GM15510 (cell line): Measurements from ENCODE around the gene PBX2.

Source experiments
- POLR2A ChIP-seq: IDR thresholded peaks from 3 replicates; pipeline ENCODE4 v1.6.1; 2011; ENCODE audit warnings: borderline replicate concordance; ENCODE audit not compliant: insufficient read length; ENCODE audit errors: extremely low read depth

The PBX2 gene

DNA sequence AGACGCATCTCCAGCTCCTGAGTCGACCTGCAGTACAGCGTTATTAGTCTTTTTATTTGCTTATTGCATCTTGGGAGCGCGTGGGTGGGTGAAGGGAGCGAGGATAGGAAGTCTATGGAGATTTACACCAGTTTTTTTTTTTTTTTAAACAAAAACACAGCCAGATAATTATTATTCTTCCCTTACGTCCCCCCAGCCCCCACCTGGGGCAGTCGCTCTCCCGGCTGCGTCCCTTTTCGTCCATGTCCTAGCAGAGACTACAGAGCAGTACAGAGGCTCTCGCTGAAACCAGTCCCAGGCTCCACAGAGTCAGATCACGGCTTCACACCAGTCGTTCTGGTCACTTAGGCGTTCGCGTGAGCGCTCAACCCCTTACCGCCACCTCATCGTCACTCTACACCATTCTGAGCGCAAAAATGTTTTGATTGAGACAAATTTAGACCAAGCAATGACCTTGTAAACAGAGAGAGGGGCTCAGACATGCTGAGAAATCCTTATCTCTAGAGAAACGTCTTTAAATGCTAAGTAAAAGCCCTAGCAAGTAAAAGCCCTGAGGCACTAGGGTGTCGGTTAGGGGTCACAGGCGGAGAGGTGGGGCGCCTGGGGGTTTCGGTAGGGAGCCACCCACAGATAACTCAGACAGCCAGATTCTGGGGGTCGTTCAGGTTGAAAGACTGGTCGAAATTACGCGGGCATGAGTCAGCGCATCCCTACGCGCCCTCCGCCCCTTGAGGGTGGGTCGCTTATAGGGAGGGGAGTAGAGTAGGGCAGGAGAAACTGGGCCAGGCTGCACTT, 37.0 kb downstream of the PBX2 start:
- no peak for TF ChIP-seq POLR2A

DNA sequence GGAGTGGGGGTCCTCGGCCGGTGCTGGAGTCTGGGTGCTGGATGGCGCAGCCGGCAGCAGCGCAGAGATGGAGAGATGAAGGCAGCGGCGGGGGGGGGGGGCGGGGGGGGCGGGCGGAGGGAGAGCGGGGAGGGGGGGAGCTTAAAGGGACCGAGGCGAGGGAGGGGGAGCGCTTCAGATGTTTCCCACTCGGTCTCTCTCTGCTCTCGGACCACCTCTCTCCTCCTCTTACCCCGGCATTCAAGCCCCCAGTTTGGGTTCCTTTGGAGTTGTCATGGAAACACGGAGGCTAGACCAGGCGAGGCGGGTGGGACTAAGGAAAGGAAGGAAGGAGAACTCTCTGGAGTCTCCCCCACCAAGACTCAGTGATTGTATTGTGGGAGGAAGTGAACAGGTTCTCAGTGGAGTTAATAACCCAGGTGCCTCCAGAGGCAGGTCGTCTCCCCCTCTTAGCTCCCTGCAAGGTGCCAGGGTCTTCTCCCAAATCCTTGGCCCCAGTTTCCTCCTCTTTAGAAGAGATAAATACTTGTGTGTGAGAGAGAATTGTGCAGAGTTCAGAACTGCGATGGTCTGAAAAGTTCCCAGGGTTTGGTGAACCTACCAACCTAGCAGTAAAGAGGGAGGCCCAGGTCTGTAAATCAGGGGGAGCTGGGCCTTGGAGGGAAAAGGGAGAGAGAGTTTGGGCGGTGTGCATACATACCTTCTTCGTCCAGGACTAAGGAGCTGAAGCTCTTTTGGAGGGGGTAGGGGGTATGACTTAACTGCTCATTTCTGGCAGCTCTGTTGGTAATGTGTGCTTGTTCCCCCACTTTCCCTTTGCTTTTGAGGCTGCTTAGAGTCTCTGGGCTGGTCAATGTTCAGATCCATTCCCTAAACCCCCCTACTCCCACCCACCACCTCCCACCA, 37.9 kb downstream of the PBX2 start, which contains the start of gene PRRT1:
TSS of gene PRRT1 (minus strand) at position 77 of the 906 bp plus-strand sequence. CDS start 112 bp downstream, outside the sequence.
- TF ChIP-seq POLR2A, result no peak

DNA sequence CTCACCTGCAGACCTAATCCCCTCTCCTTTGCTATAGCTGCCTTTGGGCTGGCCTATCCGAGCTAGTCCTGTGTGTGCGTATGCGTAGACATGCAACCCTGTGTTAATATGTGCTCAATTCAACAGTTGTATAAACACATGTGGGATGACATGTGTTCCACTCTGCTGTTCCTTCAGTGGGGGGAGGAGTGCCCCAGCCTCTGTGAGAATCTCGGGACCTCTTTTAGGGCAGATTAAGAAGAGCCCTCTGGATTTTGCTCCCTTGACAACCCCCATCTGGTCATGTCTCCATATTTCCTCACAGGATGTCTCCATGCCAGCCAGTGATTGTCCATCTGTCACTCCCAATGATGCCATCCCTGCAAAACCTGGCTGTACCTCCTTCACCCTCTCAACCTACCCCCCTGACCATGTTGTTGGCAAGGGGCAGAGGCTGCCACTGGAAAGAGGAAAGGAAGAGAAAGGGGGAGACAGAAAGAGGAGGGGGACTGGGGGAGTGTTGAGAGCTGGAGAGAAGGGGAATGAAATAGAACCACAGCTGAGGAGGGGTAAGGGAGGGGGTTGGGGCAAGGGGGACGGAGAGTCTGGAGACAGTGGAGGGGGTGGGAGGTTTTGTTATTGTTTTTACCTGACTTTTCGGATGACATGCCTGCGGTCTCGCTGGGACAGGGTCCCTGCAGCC, 38.7 kb downstream of the PBX2 start:
- no peak for TF ChIP-seq POLR2A

DNA sequence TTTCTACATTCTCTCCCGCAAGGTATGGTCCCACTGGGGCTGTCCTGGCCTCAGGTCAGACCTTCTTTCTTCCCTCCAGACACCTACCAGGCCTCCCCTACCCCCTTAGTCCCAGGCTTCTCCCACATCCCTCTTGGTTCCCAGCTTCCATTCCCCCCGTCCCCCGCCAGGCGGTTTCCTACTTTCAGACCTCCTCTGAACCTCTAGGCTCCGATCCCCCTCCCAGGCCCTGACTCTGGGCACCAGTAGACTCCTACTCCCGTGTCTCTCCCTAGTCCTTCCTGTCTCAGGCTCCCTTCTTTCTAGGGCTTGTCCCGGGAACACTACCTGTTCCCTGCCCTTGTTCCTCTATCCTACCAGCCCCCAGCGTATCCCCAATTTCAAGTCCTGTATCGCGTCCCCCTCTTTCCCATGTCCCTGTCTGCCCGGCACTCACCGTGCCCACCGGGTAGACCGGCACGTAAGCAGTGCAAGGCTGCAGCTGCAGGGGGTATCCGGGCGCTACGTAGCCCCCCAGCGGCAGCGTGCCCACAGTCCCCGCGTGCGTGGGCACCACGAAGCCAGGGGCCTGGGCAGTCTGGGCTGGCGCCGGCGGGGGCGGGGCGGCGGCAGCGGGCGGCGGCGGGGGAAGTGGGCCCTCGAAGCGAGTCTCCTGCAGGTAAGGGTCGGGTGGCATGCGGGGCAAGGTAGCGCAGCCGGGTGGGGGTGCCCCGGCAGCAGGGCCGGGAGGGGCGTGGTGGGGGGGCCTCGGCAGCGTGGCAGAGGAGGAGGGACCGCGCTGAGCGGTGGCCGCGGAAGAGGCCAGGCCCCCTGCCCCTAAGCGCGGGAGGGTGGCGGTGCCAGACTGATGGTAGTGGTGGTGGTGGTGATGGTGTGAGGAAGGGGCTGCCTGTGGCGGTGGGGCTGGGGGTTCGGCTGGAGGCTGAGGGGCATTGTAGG, 39.8 kb downstream of the PBX2 start:
- TF ChIP-seq POLR2A, result no peak

DNA sequence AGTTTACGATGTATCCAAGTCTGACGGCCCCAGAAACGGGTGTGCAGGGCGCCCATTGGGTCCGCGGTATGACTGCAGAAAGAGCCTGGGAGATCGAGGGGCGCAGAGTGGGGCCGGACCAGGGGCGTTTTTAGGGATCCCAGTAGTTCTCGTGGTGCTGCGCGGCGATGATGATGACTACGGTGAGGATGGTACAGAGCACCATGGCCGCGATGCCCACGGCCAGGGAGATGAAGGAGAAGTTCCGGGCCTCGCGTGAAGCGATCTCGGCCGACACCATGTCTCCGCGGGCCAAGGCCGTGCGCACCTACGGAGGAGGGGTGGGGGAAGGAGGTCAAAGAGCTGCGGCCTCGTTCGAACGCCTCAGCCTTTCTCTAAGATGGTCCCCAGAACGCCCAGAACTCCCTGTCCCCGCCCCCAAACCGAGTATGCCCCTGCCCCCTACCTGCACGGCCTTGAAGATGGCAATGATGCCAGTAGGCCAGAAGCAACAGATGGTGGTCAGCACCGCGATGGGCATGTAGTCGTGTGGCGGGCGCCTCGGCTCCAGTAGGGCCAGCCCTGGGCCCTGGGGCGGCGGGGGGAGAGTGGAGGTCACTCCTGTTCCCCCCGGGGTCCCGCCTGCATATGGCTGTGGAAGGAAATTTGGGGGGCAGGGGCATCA, 40.8 kb downstream of the PBX2 start:
- no peak for TF ChIP-seq POLR2A

DNA sequence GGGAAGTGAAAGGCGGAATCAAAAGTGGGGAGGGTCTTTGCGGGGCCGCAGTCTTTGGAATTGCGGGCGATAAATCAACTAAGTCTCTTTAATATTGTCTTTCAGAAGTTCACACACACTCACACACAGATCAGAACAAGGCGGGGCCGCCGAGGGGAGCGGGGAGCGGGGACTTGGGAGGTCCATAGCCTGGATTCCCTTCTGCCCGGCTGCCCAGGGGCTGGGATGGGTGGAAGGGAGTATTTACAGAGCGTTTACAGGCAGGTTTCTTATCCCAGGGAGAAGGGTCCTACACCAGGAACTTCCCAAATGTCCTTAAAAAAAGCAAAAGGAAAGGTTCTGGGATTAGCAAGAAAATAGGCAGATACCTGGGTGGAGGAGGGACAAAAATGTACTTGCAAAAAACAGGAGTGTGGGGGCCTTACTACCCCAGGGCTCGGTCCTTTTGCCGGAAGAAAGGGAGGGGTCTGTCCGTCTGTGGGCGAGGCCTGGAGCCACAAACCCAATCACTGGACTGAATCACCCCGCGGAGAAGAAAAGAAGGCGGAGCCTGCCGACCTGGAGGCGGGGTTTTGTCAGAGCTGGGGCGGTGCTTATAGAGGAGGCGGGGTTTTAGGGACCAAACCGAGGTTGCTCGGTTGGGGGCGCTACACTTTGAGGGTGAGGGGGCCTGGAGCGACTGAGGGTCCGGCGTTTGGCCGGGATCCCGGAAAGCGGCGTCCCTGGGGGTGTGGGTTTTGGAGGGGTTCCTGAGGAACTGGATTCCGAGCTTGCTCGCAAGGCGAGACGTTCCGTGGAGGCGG, 41.5 kb downstream of the PBX2 start:
- no peak for TF ChIP-seq POLR2A

DNA sequence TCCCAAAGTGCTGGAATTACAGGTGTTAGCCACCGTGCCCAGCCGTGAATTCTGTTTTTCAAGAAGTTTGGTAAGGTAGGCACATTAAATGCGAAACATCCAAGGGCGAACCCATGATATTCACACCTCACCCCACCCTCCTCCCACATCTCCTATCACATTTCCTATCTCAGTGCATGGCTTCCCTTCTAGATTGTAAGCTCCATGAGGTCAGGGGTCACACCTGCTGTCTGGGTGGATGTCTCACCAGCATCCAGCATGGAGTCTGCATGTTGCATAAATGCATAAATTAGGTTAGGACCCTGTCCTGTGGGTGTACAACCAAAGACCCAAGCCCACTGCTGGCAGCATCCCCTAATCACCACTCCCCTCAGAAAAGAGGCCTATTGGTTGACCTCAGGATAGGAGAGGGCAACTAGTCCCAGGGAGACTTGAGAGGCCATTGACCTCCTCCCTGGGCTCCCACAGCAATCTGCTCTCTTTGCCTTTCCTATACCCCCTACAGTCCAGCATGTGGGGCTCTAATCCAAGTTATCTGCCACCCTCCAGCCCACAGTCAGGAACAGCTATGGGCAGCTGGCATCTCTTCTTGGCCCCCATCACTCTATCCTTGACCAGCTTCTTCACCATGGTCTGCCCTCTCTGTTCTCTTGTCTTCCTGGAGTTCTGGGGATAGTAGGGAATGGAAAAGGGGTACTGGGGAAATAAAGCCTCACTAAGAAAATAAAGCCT, 42.4 kb downstream of the PBX2 start:
- TF ChIP-seq POLR2A, result no peak

DNA sequence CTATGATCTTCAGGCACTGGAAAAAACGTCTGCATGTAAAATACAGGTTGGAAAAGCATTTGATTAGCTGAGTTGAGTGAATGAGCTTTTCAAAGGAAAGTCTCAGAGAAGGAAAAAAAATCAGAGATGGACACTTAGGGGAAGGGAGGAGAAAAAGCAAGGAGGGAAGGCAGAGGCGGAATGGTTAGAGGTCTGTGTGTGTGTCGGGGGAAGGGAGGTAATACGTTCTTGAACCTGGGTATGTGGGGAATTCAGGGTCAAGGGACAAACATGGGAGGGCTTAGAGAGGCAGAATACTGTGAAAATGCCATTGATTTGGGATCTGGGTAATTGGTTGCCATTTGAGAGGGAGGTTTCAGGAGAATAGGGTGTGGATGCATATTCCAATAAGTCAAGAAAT, 43.3 kb downstream of the PBX2 start:
- TF ChIP-seq POLR2A, result no peak

DNA sequence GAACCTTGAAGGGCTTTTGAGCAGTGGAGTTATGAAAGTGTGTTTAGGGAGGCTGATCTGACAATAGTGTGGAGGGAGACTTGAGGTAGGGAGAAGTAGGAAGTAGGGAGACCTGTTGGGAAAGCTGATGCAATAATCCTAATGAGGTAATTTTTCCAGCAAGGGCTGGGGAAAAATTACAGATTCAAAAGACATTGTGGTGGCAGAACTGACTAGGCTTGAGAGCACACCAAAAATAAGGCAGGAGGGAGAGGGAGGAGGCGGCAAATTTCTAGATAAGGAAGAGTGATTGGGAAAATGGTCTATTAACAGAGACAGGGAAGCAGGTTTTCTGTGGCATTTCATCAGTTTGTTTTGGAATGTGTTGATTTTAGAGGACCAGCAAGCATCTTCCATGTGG, 43.7 kb downstream of the PBX2 start:
- TF ChIP-seq POLR2A, result no peak

DNA sequence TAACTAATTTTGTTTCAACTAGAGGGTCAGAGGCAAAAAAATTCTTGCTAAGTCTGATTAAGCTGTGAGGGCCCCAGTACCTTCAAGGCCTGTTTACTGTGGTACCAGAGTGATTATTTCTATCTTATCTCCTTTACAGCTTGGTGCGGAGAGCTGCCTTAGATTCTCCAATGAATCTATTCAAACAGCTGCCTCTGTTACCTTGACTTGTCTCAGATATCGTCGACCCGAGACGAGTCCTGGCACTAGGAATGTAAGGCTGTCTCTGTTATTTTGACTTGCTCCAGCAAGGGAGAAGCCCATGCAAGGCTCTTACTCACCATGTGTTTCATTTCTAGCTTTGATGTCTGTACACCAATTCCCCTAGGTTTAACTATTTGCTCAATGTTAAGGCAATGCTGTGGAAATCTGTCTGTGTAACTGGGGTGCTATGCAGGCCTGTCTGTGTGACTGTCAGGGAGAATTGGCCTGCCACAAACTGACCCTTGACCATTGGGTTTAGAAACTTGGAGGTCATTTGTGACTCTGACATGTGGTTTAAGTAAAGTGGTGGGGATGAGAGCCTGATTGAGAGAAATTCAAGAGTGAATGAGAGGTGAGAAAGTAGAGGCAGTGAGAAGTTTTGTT, 49.5 kb downstream of the PBX2 start:
- TF ChIP-seq POLR2A, result no peak

DNA sequence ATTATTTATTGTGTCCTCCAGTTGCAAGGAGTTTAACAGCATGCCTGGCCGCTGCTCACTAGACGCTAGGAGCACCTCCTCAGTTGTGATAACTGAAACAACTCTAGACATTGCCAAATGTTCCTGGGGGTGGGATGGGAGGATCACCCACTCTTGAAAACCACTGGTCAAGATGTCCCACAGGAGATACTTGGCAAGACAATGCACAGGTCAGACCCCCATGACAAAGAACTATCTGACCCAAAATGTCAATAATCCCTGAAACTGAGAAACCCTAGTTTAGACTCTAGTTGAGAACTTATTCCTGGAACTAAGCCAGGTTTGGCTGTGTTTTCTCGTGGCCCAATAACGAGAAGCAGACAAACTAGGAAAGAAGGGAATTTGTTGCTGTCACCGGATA, 50.4 kb downstream of the PBX2 start:
- no peak for TF ChIP-seq POLR2A

DNA sequence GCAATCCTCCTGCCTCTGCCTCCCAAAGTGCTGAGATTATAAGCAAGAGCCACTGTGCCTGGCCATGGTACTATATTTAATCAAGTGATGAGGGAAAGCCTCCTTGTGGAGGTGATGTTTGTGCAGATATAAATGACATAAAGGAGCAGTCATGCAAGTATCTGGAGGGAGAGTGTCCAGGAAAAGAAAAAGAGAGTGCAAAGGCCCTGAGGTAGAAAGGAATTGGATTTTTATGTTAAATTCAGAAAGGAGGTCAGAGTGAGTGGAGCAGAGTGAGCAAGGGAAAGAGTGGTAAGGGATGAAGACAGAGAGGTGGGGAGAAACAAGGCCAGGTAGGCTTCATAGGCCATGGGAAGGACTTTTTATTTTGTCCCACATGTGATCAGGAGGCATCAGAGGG, 52.5 kb downstream of the PBX2 start:
- TF ChIP-seq POLR2A, result no peak
